B cell (primary cell): ENCODE results near the gene ITGA5.

ENCODE experiments used
- CTCF ChIP-seq: fragments of 200-600 bp; IDR thresholded peaks from one replicate; pipeline ENCODE4 v1.8.0; 2022; ENCODE audit warnings: antibody characterized with exemption, mild to moderate bottlenecking
- EZH2 ChIP-seq: IDR thresholded peaks from 2 replicates; pipeline ENCODE4 v1.6.1; 2012; ENCODE audit warnings: borderline replicate concordance, low read depth, mild to moderate bottlenecking, moderate library complexity, low read length; ENCODE audit not compliant: insufficient read depth, poor library complexity, severe bottlenecking

DNA sequence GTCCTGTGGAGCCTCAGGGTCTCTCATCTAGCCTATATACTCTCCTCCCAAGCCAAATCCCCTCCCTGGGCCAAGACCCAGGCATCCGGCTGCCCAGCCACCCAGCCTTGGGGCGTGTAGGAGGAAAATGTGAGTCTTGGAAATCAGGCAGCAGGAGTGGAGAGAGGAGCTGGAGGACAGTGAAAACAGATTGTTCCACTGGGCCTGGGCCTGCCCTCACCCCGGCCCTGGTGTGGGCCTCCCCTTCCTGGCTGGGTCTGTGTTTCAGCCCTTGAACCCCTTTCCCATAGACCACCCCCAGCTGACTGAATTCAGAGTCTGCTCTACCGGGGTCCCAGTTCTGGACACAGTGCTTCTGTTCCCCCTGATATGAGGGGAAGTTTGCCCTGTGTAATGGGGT, 6.7 kb downstream of the ITGA5 start:
- TF ChIP-seq CTCF (no peak), EZH2 (no peak)
